CD4-positive, alpha-beta T cell treated with Interleukin-6 for 4 hours (primary cell): ENCODE results near the gene WDFY3.

Source experiments
- DNase-seq: peaks from one replicate; pipeline ENCODE4 v3.0.0-alpha.2; 2020; ENCODE audit warnings: mixed read lengths

The WDFY3 gene

GRCh38 chr4:84901740-84902281 is 64.7 kb downstream of the WDFY3 start:
- DNase-seq = no peak

GRCh38 chr4:84901173-84901572 is 65.3 kb downstream of the WDFY3 start:
- no peak for DNase-seq

DNA sequence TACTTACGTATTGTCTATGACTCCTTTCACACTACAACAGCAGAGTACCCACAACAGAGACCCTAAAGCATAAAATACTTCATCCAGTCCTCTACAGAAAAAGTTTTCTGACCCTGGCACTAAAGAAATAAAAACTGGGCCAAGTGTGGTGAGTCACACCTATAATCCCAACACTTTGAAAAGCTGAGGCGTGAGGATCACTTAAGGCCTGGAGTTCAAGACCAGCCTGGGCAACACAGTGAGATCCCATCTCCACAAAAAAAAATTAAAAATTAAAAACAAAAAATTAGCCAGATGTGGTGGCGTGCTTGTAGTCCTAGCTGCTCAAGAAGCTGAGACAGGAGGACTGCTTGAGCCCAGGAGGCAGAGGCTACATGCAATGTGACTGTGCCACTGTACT is 66.9 kb downstream of the WDFY3 start:
- no peak for DNase-seq

- DNase-seq = no peak
Observed at GRCh38 chr4:84897516-84897915, 69.0 kb downstream of the WDFY3 start.

DNA sequence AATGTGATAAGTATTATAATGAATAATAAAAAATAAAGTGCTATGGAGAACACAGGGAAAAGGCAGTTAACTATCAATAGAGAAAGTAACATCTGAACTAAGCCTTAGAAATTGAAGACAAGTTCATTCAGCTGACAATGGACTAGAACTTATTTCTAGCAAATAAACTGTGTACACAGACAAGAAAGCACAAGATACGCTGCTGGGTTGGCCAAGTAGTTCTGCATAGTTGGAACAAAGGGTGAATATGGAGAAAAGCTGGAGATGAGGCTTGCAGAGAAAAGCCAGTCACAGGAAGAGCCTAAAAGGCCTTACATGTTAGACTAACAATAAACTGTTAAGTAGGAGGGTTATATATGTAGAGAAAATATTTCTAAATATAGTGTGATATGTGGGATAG is 71.2 kb downstream of the WDFY3 start:
- DNase-seq = no peak

- no peak for DNase-seq
Observed at GRCh38 chr4:84894621-84895020, 71.9 kb downstream of the WDFY3 start.

DNA sequence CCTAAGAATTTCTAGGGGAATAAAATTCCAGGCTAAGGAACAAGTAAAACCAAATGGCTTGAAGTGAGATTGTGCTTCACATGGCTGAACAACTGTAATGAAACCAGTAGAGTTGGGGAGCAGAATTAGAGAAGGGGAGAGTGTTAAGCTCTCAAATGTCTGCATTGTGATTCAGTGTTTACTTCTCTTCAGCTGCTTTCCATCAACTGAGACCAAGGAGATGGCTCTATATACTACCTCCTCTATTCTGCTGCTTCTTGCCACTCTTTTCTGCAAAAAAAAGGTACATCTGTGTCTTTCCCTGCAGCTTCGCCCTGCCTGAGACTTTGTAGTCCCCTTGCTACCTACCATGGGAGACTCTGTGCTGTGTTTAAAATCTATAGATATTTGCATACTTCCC is 73.5 kb downstream of the WDFY3 start:
- DNase-seq = no peak

DNA sequence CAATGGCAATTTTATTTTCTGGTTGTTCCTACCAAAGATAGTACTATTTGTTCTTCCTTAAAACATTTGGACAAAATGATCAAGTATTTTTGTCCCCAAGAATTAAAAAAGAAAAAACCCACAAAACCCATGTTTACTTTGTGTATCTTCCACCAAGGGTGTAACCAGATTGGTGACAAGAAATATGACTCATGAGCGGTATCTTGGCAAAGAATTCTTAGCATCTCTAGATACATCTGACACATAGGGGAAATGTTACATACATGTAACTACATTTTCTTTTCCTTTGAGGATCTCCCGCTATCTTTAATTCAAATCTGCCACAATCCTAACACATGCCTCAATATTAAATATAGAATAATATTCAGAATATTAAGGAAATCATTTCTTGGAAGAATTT is 78.7 kb downstream of the WDFY3 start:
- no peak for DNase-seq

GRCh38 chr4:84879651-84880200 is 86.8 kb downstream of the WDFY3 start:
- DNase-seq = no peak

- no peak for DNase-seq
Observed at GRCh38 chr4:84878546-84878945, 87.9 kb downstream of the WDFY3 start.

DNA sequence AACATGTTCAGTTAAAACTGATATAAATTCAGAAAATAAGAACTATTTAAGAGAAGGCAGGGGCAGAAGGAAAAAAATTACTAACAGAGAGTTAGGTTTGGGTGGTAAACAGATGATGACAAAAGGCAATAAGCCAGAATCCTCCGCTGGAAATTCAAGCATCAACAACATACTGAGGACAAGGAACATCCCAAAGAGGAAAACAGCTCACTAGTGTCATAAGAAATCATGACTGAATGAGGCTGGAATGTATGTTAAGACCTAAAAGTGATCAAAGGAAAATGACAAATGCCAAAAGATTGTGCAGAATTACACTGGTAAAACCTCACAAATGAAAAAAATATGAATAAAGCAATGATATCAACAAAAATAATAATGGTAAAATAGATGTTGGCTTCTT is 88.4 kb downstream of the WDFY3 start:
- no peak for DNase-seq

- DNase-seq = no peak
Observed at GRCh38 chr4:84877051-84877833, 89.2 kb downstream of the WDFY3 start.

- no peak for DNase-seq
Observed at GRCh38 chr4:84875636-84876371, 90.7 kb downstream of the WDFY3 start.

- no peak for DNase-seq
Observed at GRCh38 chr4:84874619-84875018, 91.9 kb downstream of the WDFY3 start.

DNA sequence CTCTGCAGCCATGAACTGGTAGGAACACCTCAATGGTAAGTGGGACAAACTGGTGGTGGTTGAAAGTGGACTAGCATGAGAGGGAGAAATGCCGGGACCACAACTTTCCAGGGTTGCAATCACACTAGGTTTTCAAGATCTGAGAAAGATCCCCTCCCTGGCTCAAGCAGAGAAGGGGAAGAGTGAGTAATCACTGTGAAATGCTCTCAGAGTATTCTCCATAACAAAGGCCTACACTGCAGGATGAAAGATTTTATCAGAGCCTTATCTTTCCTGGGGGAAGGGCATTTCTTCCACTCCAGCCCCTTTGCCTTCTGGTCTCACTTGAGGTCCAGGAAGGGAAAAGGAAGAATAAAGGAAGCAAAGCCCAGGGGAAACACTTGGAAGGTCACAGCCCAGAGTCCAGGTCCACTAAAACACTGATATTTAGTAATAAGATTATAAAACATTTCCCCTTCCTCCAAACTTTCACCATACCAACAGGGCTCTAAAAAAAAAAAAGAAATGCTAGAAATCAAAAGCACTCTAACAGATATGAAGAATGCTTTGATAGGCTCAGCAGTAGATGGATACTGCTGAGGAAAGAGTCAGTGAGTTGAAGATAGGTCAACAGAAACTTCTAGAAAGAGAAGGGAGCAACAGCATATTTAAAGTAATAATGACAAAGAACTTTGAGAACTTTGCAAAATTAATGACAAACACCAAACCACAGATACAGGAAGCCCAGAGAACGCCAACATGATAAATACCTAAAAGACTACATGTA is 95.9 kb downstream of the WDFY3 start:
- no peak for DNase-seq

- no peak for DNase-seq
Observed at GRCh38 chr4:84866295-84866694, 100.2 kb downstream of the WDFY3 start.

GRCh38 chr4:84865600-84865999 is 100.9 kb downstream of the WDFY3 start:
- no peak for DNase-seq

- no peak for DNase-seq
Observed at GRCh38 chr4:84862064-84862463, 104.4 kb downstream of the WDFY3 start.

DNA sequence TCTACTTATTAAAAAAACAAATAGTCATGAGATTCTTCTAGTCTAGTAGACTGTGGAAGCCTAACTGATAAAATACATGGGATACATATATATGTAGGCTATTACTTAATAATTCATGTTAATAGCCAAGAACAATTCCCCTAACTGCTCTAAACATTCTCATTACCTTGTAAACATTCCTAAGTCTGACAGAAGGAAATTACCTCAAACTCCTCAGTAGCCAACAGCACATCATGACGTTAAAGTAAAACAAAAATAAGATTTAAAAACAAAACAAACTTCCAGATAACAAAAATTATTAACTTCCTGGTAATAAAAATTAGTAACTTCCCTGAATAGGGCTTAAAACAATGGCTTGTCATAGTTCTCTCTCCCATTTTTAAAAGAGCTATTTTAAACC is 109.2 kb downstream of the WDFY3 start:
- no peak for DNase-seq

DNA sequence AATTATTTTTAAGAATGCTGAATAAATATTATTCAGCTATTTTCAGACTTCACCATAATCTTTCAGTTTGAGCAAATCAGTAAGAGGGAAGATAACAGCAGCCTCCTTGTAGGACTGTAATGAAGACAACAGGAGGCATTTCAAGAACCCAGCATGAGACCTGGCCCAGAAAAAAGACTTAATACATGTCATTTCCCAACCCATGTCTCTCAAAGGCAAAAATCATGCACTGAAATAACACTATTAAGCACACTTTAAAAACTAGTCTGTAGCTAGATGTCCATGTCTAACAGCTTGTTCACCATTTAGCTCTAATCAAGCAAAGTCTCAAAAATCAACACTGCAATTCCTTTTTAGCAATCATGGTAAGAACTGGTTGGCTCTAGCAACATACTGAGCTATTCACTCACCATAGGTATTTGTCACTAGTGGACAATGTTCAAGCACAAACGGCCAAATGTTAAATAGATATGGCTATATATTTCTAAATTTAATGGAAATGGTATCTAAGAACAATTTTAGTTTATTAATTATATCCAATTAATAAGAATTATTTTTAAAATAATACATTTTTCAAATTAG is 109.9 kb downstream of the WDFY3 start:
- DNase-seq = no peak

GRCh38 chr4:84855774-84856173 is 110.7 kb downstream of the WDFY3 start:
- no peak for DNase-seq

- DNase-seq = no peak
Observed at GRCh38 chr4:84852081-84852480, 114.4 kb downstream of the WDFY3 start.
